ENCODE results near the gene CDH13. TPM values are rescaled to one million over a fixed set of nuclear protein-coding genes. Genes with fewer than 3 reads are reported as not detected.

Gene CDH13
- total and polyA plus RNA-seq, 9 of the 15 experiments (the other 6 are each of a cell fraction or from before 2014, with no cell fraction given), result 0.03 TPM; not detected in 8

DNA sequence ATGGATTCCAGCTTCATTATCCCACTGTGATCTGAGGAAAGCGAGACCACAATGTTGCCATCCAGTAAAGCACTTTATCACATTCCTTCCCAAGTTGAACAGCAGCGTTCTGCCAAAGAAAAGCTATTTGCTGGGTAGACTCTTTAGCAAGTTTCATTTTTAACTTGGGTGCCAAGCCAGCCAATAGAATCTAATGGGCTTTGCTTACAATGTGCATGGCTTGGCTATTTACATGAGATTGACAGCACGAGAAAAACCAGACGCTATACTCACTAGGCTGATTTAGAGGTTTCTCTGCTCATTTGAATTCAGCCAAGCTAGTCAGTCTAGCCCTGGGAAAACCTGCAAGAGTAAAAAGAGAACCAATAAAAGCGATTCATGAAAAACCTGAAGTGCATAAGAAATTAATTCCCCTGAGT is 108.9 kb downstream of the CDH13 start:
- no peaks in the 10 kb centered on the region for H3K4me1 ChIP-seq (replicated peaks in 1 of 2; ENCODE audit: control insufficient read depth in 2 of 2, insufficient read depth in 2 of 2, low read length in 2 of 2)
- H3K27ac ChIP-seq (ENCODE audit: extremely low read depth, low read depth, low read length), result no peak overlapping the region
- ChIA-PET POLR2A (no interaction called here), CTCF (ENCODE audit: low intra/inter-chr PET ratio) (no interaction called here)
- no peak overlapping the region for H3K4me2 ChIP-seq (ENCODE audit: insufficient read depth, low read length)
- H3K36me3 ChIP-seq (ENCODE audit: control insufficient read depth, insufficient read depth, low read length), result no peaks in the 10 kb centered on the region
- intact Hi-C loops (cut with micrococcal nuclease) (no loop called here), in situ Hi-C loops (cut with MboI) (no loop called here)
- H3K9ac ChIP-seq (ENCODE audit: insufficient read depth in 1 of 2, low read depth in 2 of 2, low read length in 2 of 2), result no peak overlapping the region
- no peak for FAIRE-seq
- no peak for ATAC-seq
- H4K20me1 ChIP-seq (replicated peaks; ENCODE audit: control insufficient read depth, insufficient read depth, low read length), result no peaks in the 10 kb centered on the region
- H3K27me3 ChIP-seq (ENCODE audit: control insufficient read depth in 2 of 2, insufficient read depth in 2 of 2, low read length in 2 of 2), result no peaks in the 10 kb centered on the region
- H3K9me3 ChIP-seq (replicated peaks; ENCODE audit: control insufficient read depth, insufficient read depth, low read depth, low read length), result no peaks in the 10 kb centered on the region
- DNase-seq (ENCODE audit: extremely low read depth in 1 of 4, low spot score in 3 of 4), result no peak
- H3K4me3 ChIP-seq, result no peak overlapping the region
- H3K9me1 ChIP-seq (ENCODE audit: control insufficient read depth, insufficient read depth, low read length), result no peaks in the 10 kb centered on the region
- no peak overlapping the region for H2AFZ ChIP-seq (ENCODE audit: low read depth, low read length)
- TF ChIP-seq NFRKB (IDR thresholded peaks at IDR 0.05; ENCODE audit: low read depth) (no peak), RNF2 (IDR thresholded peaks at IDR 0.05) (no peak), SMC3 (conservative IDR thresholded peaks at IDR 0.05; ENCODE audit: insufficient read depth, low read depth, low read length) (no peak)
- no TSS peak for BruUV-seq (replicated peaks)
- H3K79me2 ChIP-seq (ENCODE audit: control insufficient read depth, insufficient read depth, low read length), result no peaks in the 10 kb centered on the region
- 0% methylated on average over 5 of the region's 5 CpGs for WGBS (ENCODE audit: insufficient coverage, low coverage, missing lambda C conversion rate)

DNA sequence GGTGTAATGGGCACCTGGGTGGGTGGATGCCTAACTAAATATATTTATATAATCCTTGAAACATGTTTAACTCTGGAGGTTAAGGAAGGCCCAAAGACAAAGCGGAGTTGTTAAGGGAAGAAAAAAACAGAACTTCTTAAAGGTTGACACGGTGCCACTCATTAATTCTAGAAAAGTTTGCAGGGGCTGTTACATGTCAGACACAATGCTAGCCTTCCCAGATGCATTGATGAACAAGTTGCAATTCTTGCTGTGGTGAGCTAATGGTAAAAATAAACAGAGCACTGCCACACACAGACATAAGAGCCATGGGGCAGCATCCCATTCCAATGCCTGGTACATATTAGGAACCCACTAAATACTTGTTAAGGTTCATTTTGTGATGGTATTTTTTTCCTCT is 109.5 kb downstream of the CDH13 start:
- in situ Hi-C loops (cut with MboI) (no loop called here), intact Hi-C loops (cut with micrococcal nuclease) (no loop called here)
- POLR2A ChIA-PET, result no interaction called here
- DNase-seq (ENCODE audit: extremely low read depth in 1 of 4, low spot score in 3 of 4), result no peak
- Histone ChIP-seq H3K79me2 (ENCODE audit: control insufficient read depth, insufficient read depth, low read length) (no peaks in the 10 kb centered on the region), H3K27ac (ENCODE audit: extremely low read depth, low read depth, low read length) (no peak overlapping the region), H3K36me3 (ENCODE audit: control insufficient read depth, insufficient read depth, low read length) (no peaks in the 10 kb centered on the region), H3K9me3 (replicated peaks; ENCODE audit: control insufficient read depth, insufficient read depth, low read depth, low read length) (no peaks in the 10 kb centered on the region), H3K4me1 (replicated peaks in 1 of 2; ENCODE audit: control insufficient read depth in 2 of 2, insufficient read depth in 2 of 2, low read length in 2 of 2) (no peaks in the 10 kb centered on the region), H3K9me1 (ENCODE audit: control insufficient read depth, insufficient read depth, low read length) (no peaks in the 10 kb centered on the region), H4K20me1 (replicated peaks; ENCODE audit: control insufficient read depth, insufficient read depth, low read length) (no peaks in the 10 kb centered on the region), H3K9ac (ENCODE audit: insufficient read depth in 1 of 2, low read depth in 2 of 2, low read length in 2 of 2) (no peak overlapping the region), H3K4me3 (no peak overlapping the region), H2AFZ (ENCODE audit: low read depth, low read length) (no peak overlapping the region), H3K4me2 (ENCODE audit: insufficient read depth, low read length) (no peak overlapping the region), H3K27me3 (ENCODE audit: control insufficient read depth in 2 of 2, insufficient read depth in 2 of 2, low read length in 2 of 2) (no peaks in the 10 kb centered on the region)
- ATAC-seq, result no peak
- WGBS (ENCODE audit: insufficient coverage, low coverage, missing lambda C conversion rate), result 0% methylated on average over 2 of the region's 2 CpGs
- no peak for FAIRE-seq
- BruUV-seq (replicated peaks), result no TSS peak
- CTCF ChIA-PET (ENCODE audit: low intra/inter-chr PET ratio), result no interaction called here
- no peak for TF ChIP-seq SOX6 (IDR thresholded peaks at IDR 0.05)
- TF ChIP-seq SIX5 (IDR thresholded peaks at IDR 0.05; ENCODE audit: borderline replicate concordance in 1 of 2, insufficient read depth in 1 of 2, low read depth in 1 of 2, low read length in 2 of 2), result no peak
- TF ChIP-seq, protein P1, sequence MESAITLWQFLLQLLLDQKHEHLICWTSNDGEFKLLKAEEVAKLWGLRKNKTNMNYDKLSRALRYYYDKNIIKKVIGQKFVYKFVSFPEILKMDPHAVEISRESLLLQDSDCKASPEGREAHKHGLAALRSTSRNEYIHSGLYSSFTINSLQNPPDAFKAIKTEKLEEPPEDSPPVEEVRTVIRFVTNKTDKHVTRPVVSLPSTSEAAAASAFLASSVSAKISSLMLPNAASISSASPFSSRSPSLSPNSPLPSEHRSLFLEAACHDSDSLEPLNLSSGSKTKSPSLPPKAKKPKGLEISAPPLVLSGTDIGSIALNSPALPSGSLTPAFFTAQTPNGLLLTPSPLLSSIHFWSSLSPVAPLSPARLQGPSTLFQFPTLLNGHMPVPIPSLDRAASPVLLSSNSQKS (CRISPR knock-in tag; IDR thresholded peaks at IDR 0.05), result no peak
- TF ChIP-seq GTF2E2 (tag; IDR thresholded peaks at IDR 0.05), result no peak
- no peak for TF ChIP-seq MAFG (tag; conservative IDR thresholded peaks at IDR 0.05)
- no peak for TF ChIP-seq CHD2 (IDR thresholded peaks at IDR 0.05; ENCODE audit: low read depth, low read length)
- no peak for TF ChIP-seq LEF1 (IDR thresholded peaks at IDR 0.05)
- no peak for TF ChIP-seq IFI16 (CRISPR knock-in tag; IDR thresholded peaks at IDR 0.05)
- no peak for TF ChIP-seq XRCC5 (IDR thresholded peaks at IDR 0.05; ENCODE audit: low read depth, low read length)
- TF ChIP-seq ZBED1 (IDR thresholded peaks at IDR 0.05), result no peak
- no peak for TF ChIP-seq SP2 (IDR thresholded peaks at IDR 0.05; ENCODE audit: extremely low read depth, low read depth, low read length, poor library complexity, severe bottlenecking)

Measured in K562 (cell line).